Endodermal cell (in vitro differentiated cells): ENCODE data around the gene HOMER2. TPM values are rescaled to one million over a fixed set of nuclear protein-coding genes. Genes with fewer than 3 reads are reported as not detected.

ENCODE experiments used
- DNase-seq: peaks from one replicate; pipeline ENCODE4 v3.0.0-alpha.2; 2017
- H3K27ac ChIP-seq: 2 replicates; pipeline ENCODE4 v1.5.1; 2013; ENCODE audit warnings: mild to moderate bottlenecking, low read depth, low read length, moderate library complexity
- H3K27me3 ChIP-seq: 2 replicates; pipeline ENCODE4 v1.6.1; 2013; ENCODE audit warnings: mild to moderate bottlenecking, low read length, moderate library complexity; ENCODE audit not compliant: insufficient read depth, control insufficient read depth, poor library complexity, severe bottlenecking
- H3K36me3 ChIP-seq: 2 replicates; pipeline ENCODE4 v1.7.0; 2013; ENCODE audit warnings: mild to moderate bottlenecking, low read length, moderate library complexity; ENCODE audit not compliant: control insufficient read depth, insufficient read depth
- H3K4me1 ChIP-seq: one replicate; pipeline ENCODE4 v1.7.0; 2013; ENCODE audit warnings: low read length; ENCODE audit not compliant: control insufficient read depth, insufficient read depth
- H3K4me3 ChIP-seq: 2 replicates; pipeline ENCODE4 v1.5.1; 2013; ENCODE audit warnings: mild to moderate bottlenecking, low read length, moderate library complexity
- H3K9ac ChIP-seq: 2 replicates; pipeline ENCODE4 v1.6.1; 2013; ENCODE audit warnings: mild to moderate bottlenecking, low read length, moderate library complexity; ENCODE audit not compliant: poor library complexity, severe bottlenecking; ENCODE audit errors: extremely low read depth
- H3K9me3 ChIP-seq: 2 replicates; pipeline ENCODE4 v1.6.1; 2013; ENCODE audit warnings: mild to moderate bottlenecking, low read length, moderate library complexity; ENCODE audit not compliant: control insufficient read depth
- H3K27ac Mint-ChIP-seq: 2 replicates; pipeline ENCODE4 v1.8.0; 2020; ENCODE audit warnings: mixed read lengths
- H3K27me3 Mint-ChIP-seq: 2 replicates; pipeline ENCODE4 v1.8.0; 2021; ENCODE audit warnings: mild to moderate bottlenecking, mixed read lengths; ENCODE audit not compliant: insufficient read depth
- H3K36me3 Mint-ChIP-seq: 2 replicates; pipeline ENCODE4 v1.8.0; 2020; ENCODE audit warnings: low read depth, mixed read lengths
- H3K4me1 Mint-ChIP-seq: 2 replicates; pipeline ENCODE4 v1.8.0; 2020; ENCODE audit warnings: mixed read lengths
- H3K4me3 Mint-ChIP-seq: 2 replicates; pipeline ENCODE4 v1.8.0; 2020; ENCODE audit warnings: mild to moderate bottlenecking, moderate library complexity, mixed read lengths
- H3K9me3 Mint-ChIP-seq: 2 replicates; pipeline ENCODE4 v1.8.0; 2020; ENCODE audit warnings: mild to moderate bottlenecking, mixed read lengths
- CTCF ChIP-seq: fragments of 200-600 bp; sonication (generic); conservative IDR thresholded peaks from 2 replicates; pipeline ENCODE4 v1.5.0; 2021; ENCODE audit warnings: antibody characterized with exemption, mild to moderate bottlenecking
- WGBS, 2 experiments: methylation state at CpG; one replicate each; pipeline versions ENCODE4 v1.1.5 to v1.1.7; 2013; ENCODE audit warnings: missing lambda C conversion rate in 2 of 2, mixed read lengths in 1 of 2; ENCODE audit not compliant: insufficient coverage in 1 of 2, insufficient read length in 1 of 2; 5-methylcytosine and 5-hydroxymethylcytosine counted together
- total RNA-seq, 2 donors: library from RNA; stranded (reverse); fragmentation: NEBNext Ultra II Directional in 1 of 2; extraction: Animal tissue kit (Norgen Biotek cat#: 25700) in 1 of 2; gene quantifications; 2 replicates in 1 of 2; 3 replicates in 1 of 2; pipeline ENCODE4 v1.2.1, GENCODE V29; 2021

The HOMER2 gene
- total RNA-seq, 2 donors from 2014 or later, result 31.8 to 32.7 TPM

GRCh38 chr15:82993144-82993543 lies 40.6 kb upstream of the HOMER2 start:
- Histone ChIP-seq H3K4me3 (no peak overlapping the region), H3K4me1 (peaks cover 5% of the 10 kb centered on the region), H3K9me3 (no peaks in the 10 kb centered on the region), H3K9ac (no peak overlapping the region), H3K27me3 (no peaks in the 10 kb centered on the region), H3K36me3 (peaks cover 21% of the 10 kb centered on the region), H3K27ac (no peak overlapping the region)
- 77 to 97% methylated on average over 4 of the region's 4 CpGs for WGBS, 2 experiments
- Mint-ChIP-seq H3K36me3 (peaks cover 36% of the 10 kb centered on the region), H3K4me1 (peaks cover 16% of the 10 kb centered on the region), H3K4me3 (no peak overlapping the region), H3K27me3 (peaks cover 2% of the 10 kb centered on the region), H3K27ac (no peak overlapping the region), H3K9me3 (peaks cover 9% of the 10 kb centered on the region)
- no peak for DNase-seq
- no peak for TF ChIP-seq CTCF

DNA sequence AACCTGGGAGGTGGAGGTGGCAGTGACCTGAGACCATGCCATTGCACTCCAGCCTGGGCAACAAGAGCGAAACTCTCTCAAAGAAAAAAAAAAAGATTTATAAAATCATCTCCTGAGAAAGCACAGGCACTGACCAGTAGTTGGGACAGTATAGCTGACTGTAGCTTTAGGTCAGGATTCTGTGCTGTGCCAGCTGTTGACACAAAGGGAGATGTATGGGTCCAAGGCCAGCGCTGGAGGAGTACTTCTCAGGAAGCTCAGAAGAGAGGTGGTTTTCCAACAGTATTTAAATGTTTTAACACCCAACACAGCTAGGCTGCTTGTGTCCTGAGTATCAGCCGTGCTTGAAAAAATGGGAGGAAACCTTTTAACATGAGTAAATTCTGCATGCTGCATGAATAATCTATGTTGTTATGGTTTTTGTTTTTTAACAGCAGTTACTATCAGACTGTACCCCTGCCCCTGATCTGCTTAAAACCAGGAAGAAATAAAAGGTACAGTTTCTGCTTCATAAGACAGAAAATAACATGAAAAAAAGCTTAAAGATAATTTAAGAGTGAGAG lies 40.0 kb upstream of the HOMER2 start:
- peaks cover 16% of the 10 kb centered on the region for H3K4me1 Mint-ChIP-seq
- H3K9me3 Mint-ChIP-seq, result peaks cover 9% of the 10 kb centered on the region
- Histone ChIP-seq H3K4me3 (no peak overlapping the region), H3K9ac (no peak overlapping the region), H3K27me3 (no peaks in the 10 kb centered on the region), H3K27ac (no peak overlapping the region), H3K9me3 (no peaks in the 10 kb centered on the region), H3K36me3 (peaks cover 23% of the 10 kb centered on the region), H3K4me1 (peaks cover 5% of the 10 kb centered on the region)
- WGBS, 2 experiments, result 90 to 93% methylated on average over 2 of the region's 3 CpGs
- peaks cover 39% of the 10 kb centered on the region for H3K36me3 Mint-ChIP-seq
- H3K27me3 Mint-ChIP-seq, result peaks cover 2% of the 10 kb centered on the region
- DNase-seq, result no peak
- TF ChIP-seq CTCF, result no peak
- H3K27ac Mint-ChIP-seq, result no peak overlapping the region
- no peak overlapping the region for H3K4me3 Mint-ChIP-seq

DNA sequence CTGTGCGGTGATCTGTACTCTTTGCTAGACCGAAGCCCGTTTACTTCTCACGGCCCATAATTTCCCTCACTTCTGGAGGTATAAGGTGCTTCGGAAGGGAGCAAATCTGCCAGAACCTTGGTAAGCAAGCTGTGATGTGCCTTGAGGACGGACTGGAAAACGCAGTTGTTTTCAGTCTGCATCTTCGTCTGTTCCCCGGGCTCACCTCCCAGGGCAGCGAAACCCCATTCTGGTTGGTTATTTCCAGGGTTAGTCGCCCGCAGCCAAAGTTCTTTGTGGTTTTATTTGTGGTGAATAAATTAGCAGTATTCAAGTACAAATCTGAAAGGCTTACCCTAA lies 33.9 kb upstream of the HOMER2 start:
- Histone ChIP-seq H3K9me3 (no peaks in the 10 kb centered on the region), H3K27ac (peak overlapping the region; percentile 16), H3K4me3 (peak overlapping the region; percentile 94), H3K9ac (peak overlapping the region; percentile 72), H3K4me1 (no peaks in the 10 kb centered on the region), H3K36me3 (peaks cover 23% of the 10 kb centered on the region), H3K27me3 (no peaks in the 10 kb centered on the region)
- DNase-seq, result no peak
- Mint-ChIP-seq H3K36me3 (peaks cover 36% of the 10 kb centered on the region), H3K9me3 (peaks cover 13% of the 10 kb centered on the region), H3K27me3 (peaks cover 15% of the 10 kb centered on the region), H3K27ac (peak overlapping the region; percentile 98), H3K4me1 (no peaks in the 10 kb centered on the region), H3K4me3 (peak overlapping the region; percentile 84)
- WGBS, 2 experiments, result 0 to 1% methylated on average over 2 to 11 of the region's 12 CpGs
- no peak for TF ChIP-seq CTCF
